Measurements from ENCODE around the gene LILRB4. TPM values are rescaled to one million over a fixed set of nuclear protein-coding genes. Genes with fewer than 3 reads are reported as not detected.

Gene LILRB4
- total and polyA plus RNA-seq, 2 of the 4 experiments (the other 2 are of a cell fraction), result not detected

GRCh38 chr19:54653181-54653809 is 9.5 kb upstream of the LILRB4 start:
- Histone ChIP-seq H3K27me3 (ENCODE audit: control insufficient read depth, insufficient read depth, low read length) (no peaks in the 10 kb centered on the region), H3K4me2 (ENCODE audit: low read depth, low read length) (no peak overlapping the region), H3K4me3 (ENCODE audit: insufficient read depth, low read depth, low read length) (no peak overlapping the region), H3K36me3 (ENCODE audit: control insufficient read depth, insufficient read depth, low read length) (no peaks in the 10 kb centered on the region), H3K9me3 (ENCODE audit: control insufficient read depth, insufficient read depth, low read length) (peaks cover 17% of the 10 kb centered on the region), H4K91ac (ENCODE audit: insufficient read depth, low read depth, low read length) (no peak overlapping the region), H4K8ac (ENCODE audit: low read depth in 2 of 2, low read length in 2 of 2) (no peak overlapping the region), H3K4ac (ENCODE audit: low read depth, low read length) (no peak overlapping the region), H2BK20ac (ENCODE audit: low read depth, low read length) (no peak overlapping the region), H3K18ac (ENCODE audit: low read depth, low read length) (no peak overlapping the region), H3K4me1 (ENCODE audit: control insufficient read depth, insufficient read depth, low read length) (no peaks in the 10 kb centered on the region), H2AFZ (replicated peaks; ENCODE audit: low read length, poor library complexity) (no peak overlapping the region), H3K23ac (ENCODE audit: low read depth, low read length) (no peak overlapping the region), H4K5ac (ENCODE audit: low read depth, low read length) (no peak overlapping the region), H4K20me1 (ENCODE audit: insufficient read depth, low read length) (no peaks in the 10 kb centered on the region), H2BK15ac (ENCODE audit: low read depth, low read length) (no peak overlapping the region), H3K79me1 (ENCODE audit: low read depth in 1 of 2, low read length in 2 of 2) (no peaks in the 10 kb centered on the region), H3K9ac (ENCODE audit: low read depth, low read length) (no peak overlapping the region), H3K14ac (replicated peaks; ENCODE audit: low read depth, low read length) (no peak overlapping the region), H3K9me1 (ENCODE audit: insufficient read depth, low read length) (no peaks in the 10 kb centered on the region), H2AK9ac (replicated peaks; ENCODE audit: low read depth, low read length, poor library complexity) (no peak overlapping the region), H3K56ac (ENCODE audit: extremely low read depth, insufficient read depth, low read length) (no peak overlapping the region), H3K27ac (ENCODE audit: insufficient read depth, low read length) (no peak overlapping the region), H2AK5ac (ENCODE audit: low read depth, low read length) (no peak overlapping the region), H2BK120ac (ENCODE audit: low read depth, low read length) (no peak overlapping the region), H2BK5ac (ENCODE audit: low read depth, low read length, poor library complexity, severe bottlenecking) (no peak overlapping the region)
- dilution Hi-C loops (cut with HindIII; ENCODE audit: low sequenced_read_pairs, unreplicated experiment), result no loop called here
- intact Hi-C loops (cut with micrococcal nuclease), result no loop called here
- no TSS peak for BruUV-seq (replicated peaks)
- CTCF ChIA-PET, result no interaction called here
- in situ Hi-C loops (cut with MboI; ENCODE audit: low sequenced_read_pairs), result no loop called here
- POLR2A ChIA-PET (ENCODE audit: unreplicated experiment), result no interaction called here
- DNase-seq (peak; percentile 7), ATAC-seq (ENCODE audit: low read depth) (no peak)
- no CpG with 5 or more reads among the region's 6 CpGs for WGBS, 2 experiments (ENCODE audit: extremely low coverage in 2 of 2, insufficient read length in 1 of 2)
- TF ChIP-seq MAZ (IDR thresholded peaks at IDR 0.05; ENCODE audit: borderline replicate concordance, low read depth, low read length) (no peak), CTCF (conservative IDR thresholded peaks at IDR 0.05; ENCODE audit: low read depth, low read length) (peak; percentile 46)

All from IMR-90 (cell line).